GM23338 (cell line): ENCODE measurements around the gene AP4B1. TPM values are rescaled to one million over a fixed set of nuclear protein-coding genes. Genes with fewer than 3 reads are reported as not detected.

Source experiments
- ATAC-seq: fragments of 200-7000 bp; cut with Tn5 transposase; 3 replicates; pipeline ENCODE4 v1.9.1; 2020
- DNase-seq: peaks from one replicate; pipeline ENCODE4 v3.0.0-alpha.2; 2015; ENCODE audit warnings: low spot score
- H2AFZ ChIP-seq: fragments of 200-600 bp; sonication (generic); 2 replicates; pipeline ENCODE4 v1.8.0; 2016; ENCODE audit warnings: antibody characterized with exemption, mild to moderate bottlenecking, moderate library complexity
- H3F3A ChIP-seq: fragments of 200-600 bp; sonication (generic); replicated peaks from 2 replicates; pipeline ENCODE4 v1.8.0; 2017; ENCODE audit warnings: antibody characterized with exemption, mixed run types, low read depth
- H3K27ac ChIP-seq: fragments of 200-600 bp; sonication (generic); 2 replicates; pipeline ENCODE4 v1.6.1; 2016; ENCODE audit warnings: low read depth
- H3K27me3 ChIP-seq: fragments of 200-600 bp; sonication (generic); 2 replicates; pipeline ENCODE4 v1.8.0; 2016; ENCODE audit warnings: mild to moderate bottlenecking, mixed run types, moderate library complexity; ENCODE audit not compliant: insufficient read depth
- H3K36me3 ChIP-seq: fragments of 200-600 bp; sonication (generic); 2 replicates; pipeline ENCODE4 v1.8.0; 2016; ENCODE audit warnings: mild to moderate bottlenecking; ENCODE audit not compliant: insufficient read depth
- H3K4me1 ChIP-seq: fragments of 200-600 bp; sonication (generic); 2 replicates; pipeline ENCODE4 v1.8.0; 2016; ENCODE audit warnings: mild to moderate bottlenecking, moderate library complexity; ENCODE audit not compliant: insufficient read depth
- H3K4me2 ChIP-seq: fragments of 200-600 bp; sonication (generic); 2 replicates; pipeline ENCODE4 v1.7.1; 2017; ENCODE audit warnings: mixed run types
- H3K4me3 ChIP-seq: fragments of 200-600 bp; sonication (generic); 2 replicates; pipeline ENCODE4 v1.6.1; 2016; ENCODE audit warnings: mixed run types
- H3K79me2 ChIP-seq: fragments of 200-600 bp; sonication (generic); replicated peaks from 2 replicates; pipeline ENCODE4 v1.8.0; 2017; ENCODE audit warnings: mild to moderate bottlenecking; ENCODE audit not compliant: insufficient read depth
- H3K9me2 ChIP-seq: fragments of 200-600 bp; sonication (generic); 2 replicates; pipeline ENCODE4 v1.8.0; 2017; ENCODE audit not compliant: insufficient read depth
- H4K20me1 ChIP-seq: fragments of 200-600 bp; sonication (generic); replicated peaks from 2 replicates; pipeline ENCODE4 v1.8.0; 2017; ENCODE audit warnings: mild to moderate bottlenecking; ENCODE audit not compliant: insufficient read depth
- H3K27ac Mint-ChIP-seq: 2 replicates; pipeline ENCODE4 v1.8.0; 2020; ENCODE audit warnings: inconsistent platforms, mild to moderate bottlenecking, moderate library complexity, mixed read lengths
- H3K27me3 Mint-ChIP-seq: 3 replicates; pipeline ENCODE4 v1.8.0; 2022; ENCODE audit warnings: low read depth, mild to moderate bottlenecking, moderate library complexity, mixed read lengths, inconsistent platforms; ENCODE audit not compliant: insufficient read depth, poor library complexity
- H3K36me3 Mint-ChIP-seq: 3 replicates; pipeline ENCODE4 v1.8.0; 2021; ENCODE audit warnings: low read depth, mild to moderate bottlenecking, inconsistent platforms, moderate library complexity, mixed read lengths
- H3K4me1 Mint-ChIP-seq: 3 replicates; pipeline ENCODE4 v1.8.0; 2020; ENCODE audit warnings: mild to moderate bottlenecking, inconsistent platforms, mixed read lengths
- H3K4me3 Mint-ChIP-seq: 3 replicates; pipeline ENCODE4 v1.8.0; 2021; ENCODE audit warnings: moderate library complexity, mild to moderate bottlenecking, inconsistent platforms, mixed read lengths
- H3K9me3 Mint-ChIP-seq: 3 replicates; pipeline ENCODE4 v1.8.0; 2020; ENCODE audit warnings: moderate library complexity, mild to moderate bottlenecking, inconsistent platforms, mixed read lengths
- CREB1 ChIP-seq: fragments of 250-450 bp; sonication (Bioruptor Pico); IDR thresholded peaks from 2 replicates; pipeline ENCODE4 v1.5.0; 2020; ENCODE audit warnings: low read depth, mild to moderate bottlenecking, moderate library complexity
- EZH2 ChIP-seq: fragments of 200-600 bp; sonication (generic); IDR thresholded peaks from one replicate; pipeline ENCODE4 v1.8.0; 2017; ENCODE audit warnings: antibody characterized with exemption, mild to moderate bottlenecking, low read depth; ENCODE audit not compliant: unreplicated experiment
- EZH2phosphoT487 ChIP-seq: fragments of 200-600 bp; sonication (generic); IDR thresholded peaks from one replicate; pipeline ENCODE4 v1.8.1; 2018; ENCODE audit warnings: antibody characterized with exemption; ENCODE audit not compliant: unreplicated experiment
- JUNB ChIP-seq: IDR thresholded peaks from one replicate; pipeline ENCODE4 v1.6.1; 2016; ENCODE audit warnings: antibody characterized with exemption; ENCODE audit not compliant: unreplicated experiment
- NANOG ChIP-seq: IDR thresholded peaks from 2 replicates; pipeline ENCODE4 v1.6.1; 2016; ENCODE audit warnings: antibody characterized with exemption, borderline replicate concordance
- POLR2AphosphoS5 ChIP-seq: IDR thresholded peaks from 2 replicates; pipeline ENCODE4 v1.6.1; 2016; ENCODE audit warnings: antibody characterized with exemption, low read depth
- STAT1 ChIP-seq: IDR thresholded peaks from one replicate; pipeline ENCODE4 v1.6.1; 2016; ENCODE audit warnings: antibody characterized with exemption; ENCODE audit not compliant: unreplicated experiment
- polyA plus RNA-seq: library from polyadenylated mRNA; unstranded; fragments of >200 nt; fragmentation: Nextera tagmentation; extraction: Ambion mirVana; gene quantifications from 2 replicates; pipeline ENCODE4 v1.2.1, GENCODE V29; 2016
- total RNA-seq: library from RNA; depleted of rRNA; stranded (reverse); fragments of >200 nt; shearing (Covaris generic); gene quantifications from 2 replicates; pipeline ENCODE4 v1.2.3, GENCODE V29; 2014
- TF ChIP-seq, protein P1 (sequence below): IDR thresholded peaks from one replicate; pipeline ENCODE4 v1.6.1; 2018; ENCODE audit warnings: antibody characterized with exemption; ENCODE audit not compliant: unreplicated experiment

The AP4B1 gene
- total and polyA plus RNA-seq, 2 experiments from 2014 or later, result 7.5 to 13.4 TPM

- no peaks in the 10 kb centered on the region for H3K9me2 ChIP-seq
- H3K27ac Mint-ChIP-seq, result no peak overlapping the region
Observed at GRCh38 chr1:113942527-113942926, 37.9 kb upstream of the AP4B1 start.

GRCh38 chr1:113941245-113941559, 36.6 kb upstream of the AP4B1 start:
- Histone ChIP-seq H4K20me1 (peaks cover 20% of the 10 kb centered on the region), H3K79me2 (peaks cover 74% of the 10 kb centered on the region), H3K27me3 (no peaks in the 10 kb centered on the region), H3K36me3 (no peaks in the 10 kb centered on the region; the same call in 1 of the 2 replicates), H3K4me1 (0 out of 2 replicates have a peak, but pooled peaks cover 7% of the 10 kb centered on the region), H3K4me2 (no peak overlapping the region), H3F3A (no peaks in the 10 kb centered on the region), H3K27ac (no peak overlapping the region), H3K9me2 (no peaks in the 10 kb centered on the region), H3K4me3 (no peak overlapping the region), H2AFZ (no peak overlapping the region)
- no peaks in the 10 kb centered on the region for H3K9me3 Mint-ChIP-seq
- no peak overlapping the region for H3K4me3 Mint-ChIP-seq
- no peak for ATAC-seq
- H3K27ac Mint-ChIP-seq, result no peak overlapping the region
- H3K27me3 Mint-ChIP-seq, result no peaks in the 10 kb centered on the region
- TF ChIP-seq STAT1 (no peak), POLR2AphosphoS5 (no peak), NANOG (no peak), CREB1 (CRISPR knock-in tag) (no peak), JUNB (no peak), EZH2 (no peak)
- DNase-seq, result no peak
- peaks cover 13% of the 10 kb centered on the region for H3K4me1 Mint-ChIP-seq
- peaks cover 23% of the 10 kb centered on the region; the same call in 2 of the 3 replicates for H3K36me3 Mint-ChIP-seq

More at GRCh38 chr1:113942527-113942926, 37.9 kb upstream of the AP4B1 start:
- peaks cover 67% of the 10 kb centered on the region for H3K79me2 ChIP-seq
- TF ChIP-seq JUNB, result no peak
- no peak for TF ChIP-seq EZH2phosphoT487
- TF ChIP-seq, protein P1, sequence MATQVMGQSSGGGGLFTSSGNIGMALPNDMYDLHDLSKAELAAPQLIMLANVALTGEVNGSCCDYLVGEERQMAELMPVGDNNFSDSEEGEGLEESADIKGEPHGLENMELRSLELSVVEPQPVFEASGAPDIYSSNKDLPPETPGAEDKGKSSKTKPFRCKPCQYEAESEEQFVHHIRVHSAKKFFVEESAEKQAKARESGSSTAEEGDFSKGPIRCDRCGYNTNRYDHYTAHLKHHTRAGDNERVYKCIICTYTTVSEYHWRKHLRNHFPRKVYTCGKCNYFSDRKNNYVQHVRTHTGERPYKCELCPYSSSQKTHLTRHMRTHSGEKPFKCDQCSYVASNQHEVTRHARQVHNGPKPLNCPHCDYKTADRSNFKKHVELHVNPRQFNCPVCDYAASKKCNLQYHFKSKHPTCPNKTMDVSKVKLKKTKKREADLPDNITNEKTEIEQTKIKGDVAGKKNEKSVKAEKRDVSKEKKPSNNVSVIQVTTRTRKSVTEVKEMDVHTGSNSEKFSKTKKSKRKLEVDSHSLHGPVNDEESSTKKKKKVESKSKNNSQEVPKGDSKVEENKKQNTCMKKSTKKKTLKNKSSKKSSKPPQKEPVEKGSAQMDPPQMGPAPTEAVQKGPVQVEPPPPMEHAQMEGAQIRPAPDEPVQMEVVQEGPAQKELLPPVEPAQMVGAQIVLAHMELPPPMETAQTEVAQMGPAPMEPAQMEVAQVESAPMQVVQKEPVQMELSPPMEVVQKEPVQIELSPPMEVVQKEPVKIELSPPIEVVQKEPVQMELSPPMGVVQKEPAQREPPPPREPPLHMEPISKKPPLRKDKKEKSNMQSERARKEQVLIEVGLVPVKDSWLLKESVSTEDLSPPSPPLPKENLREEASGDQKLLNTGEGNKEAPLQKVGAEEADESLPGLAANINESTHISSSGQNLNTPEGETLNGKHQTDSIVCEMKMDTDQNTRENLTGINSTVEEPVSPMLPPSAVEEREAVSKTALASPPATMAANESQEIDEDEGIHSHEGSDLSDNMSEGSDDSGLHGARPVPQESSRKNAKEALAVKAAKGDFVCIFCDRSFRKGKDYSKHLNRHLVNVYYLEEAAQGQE, result no peak
- TF ChIP-seq CREB1 (CRISPR knock-in tag), result no peak
- TF ChIP-seq EZH2, result no peak
- DNase-seq, result no peak
- no peaks in the 10 kb centered on the region for H3F3A ChIP-seq
- no peaks in the 10 kb centered on the region for H3K9me3 Mint-ChIP-seq
- H3K4me3 ChIP-seq, result no peak overlapping the region
- no peak overlapping the region for H3K4me3 Mint-ChIP-seq
- peaks cover 16% of the 10 kb centered on the region for H4K20me1 ChIP-seq
- no peak overlapping the region for H2AFZ ChIP-seq
- H3K27ac ChIP-seq, result no peak overlapping the region
- no peaks in the 10 kb centered on the region for H3K27me3 ChIP-seq
- 0 out of 2 replicates have a peak, but pooled peaks cover under 1% of the 10 kb centered on the region for H3K4me1 ChIP-seq
- peaks cover 23% of the 10 kb centered on the region; the same call in 2 of the 3 replicates for H3K36me3 Mint-ChIP-seq
- H3K36me3 ChIP-seq, result no peaks in the 10 kb centered on the region; the same call in 1 of the 2 replicates
- ATAC-seq, result no peak
- H3K27me3 Mint-ChIP-seq, result no peaks in the 10 kb centered on the region
- H3K4me1 Mint-ChIP-seq, result peaks cover 20% of the 10 kb centered on the region
- H3K4me2 ChIP-seq, result no peak overlapping the region
